OCI-LY7 (cell line): ENCODE results near the gene CPTP. TPM values are rescaled to one million over a fixed set of nuclear protein-coding genes. Genes with fewer than 3 reads are reported as not detected.

ENCODE experiments used
- BruUV-seq: library from RNA; stranded (reverse); fragments of 400-500 nt; replicated peaks from 2 replicates; lab custom pipeline; 2021; lab: Mats Ljungman, UMichigan
- CTCF ChIA-PET: fragments of 300-600 bp; sonication (Branson Sonifier 250); formaldehyde crosslinking; loops from one replicate; lab custom pipeline; 2022; ENCODE audit warnings: antibody characterized with exemption; ENCODE audit not compliant: unreplicated experiment; lab: Charles Lee
- POLR2A ChIA-PET: fragments of 300-600 bp; sonication (Branson Sonifier 250); formaldehyde crosslinking; loops from one replicate; lab custom pipeline; 2022; ENCODE audit warnings: antibody characterized with exemption; lab: Charles Lee
- DNase-seq: peaks from one replicate; pipeline ENCODE4 v3.0.0-alpha.2; 2015; ENCODE audit warnings: low spot score
- H2AFZ ChIP-seq: fragments of 200-600 bp; sonication (generic), shearing (Covaris generic); 2 replicates; pipeline ENCODE4 v1.6.1; 2014; ENCODE audit warnings: mild to moderate bottlenecking, antibody characterized with exemption, low read length, moderate library complexity
- H3K27ac ChIP-seq: fragments of 200-600 bp; sonication (generic); 2 replicates; pipeline ENCODE4 v1.5.1; 2014; ENCODE audit warnings: mixed run types, low read depth, mild to moderate bottlenecking, moderate library complexity, low read length, inconsistent platforms; ENCODE audit not compliant: poor library complexity, severe bottlenecking
- H3K36me3 ChIP-seq: fragments of 200-600 bp; sonication (generic); 2 replicates; pipeline ENCODE4 v1.6.1; 2014; ENCODE audit warnings: mild to moderate bottlenecking, antibody characterized with exemption, low read length, moderate library complexity, mixed read lengths; ENCODE audit not compliant: insufficient read depth
- H3K4me1 ChIP-seq: fragments of 200-600 bp; sonication (generic); 2 replicates; pipeline ENCODE4 v1.5.1; 2014; ENCODE audit warnings: mild to moderate bottlenecking, low read length; ENCODE audit not compliant: insufficient read depth, poor library complexity, severe bottlenecking
- H3K4me2 ChIP-seq: fragments of 200-600 bp; sonication (generic); 2 replicates; pipeline ENCODE4 v1.6.1; 2014; ENCODE audit warnings: mild to moderate bottlenecking, low read length
- H3K4me3 ChIP-seq: fragments of 200-600 bp; sonication (generic); 2 replicates; pipeline ENCODE4 v1.5.1; 2014; ENCODE audit warnings: mild to moderate bottlenecking, low read depth, low read length; ENCODE audit not compliant: poor library complexity, severe bottlenecking
- H3K79me2 ChIP-seq: fragments of 200-600 bp; sonication (generic); 2 replicates; pipeline ENCODE4 v1.6.1; 2016; ENCODE audit warnings: low read depth, mild to moderate bottlenecking, low read length, moderate library complexity, mixed read lengths; ENCODE audit not compliant: insufficient read depth
- H3K9me2 ChIP-seq: fragments of 200-600 bp; sonication (generic); 2 replicates; pipeline ENCODE4 v1.6.1; 2016; ENCODE audit warnings: mild to moderate bottlenecking, low read length, mixed read lengths; ENCODE audit not compliant: insufficient read depth
- H3K9me3 ChIP-seq: fragments of 200-600 bp; sonication (generic); 2 replicates; pipeline ENCODE4 v1.6.1; 2014; ENCODE audit warnings: mild to moderate bottlenecking, mixed run types, low read length, mixed read lengths
- H4K20me1 ChIP-seq: fragments of 200-600 bp; sonication (generic); 2 replicates; pipeline ENCODE4 v1.6.1; 2014; ENCODE audit warnings: mild to moderate bottlenecking, antibody characterized with exemption, low read length, moderate library complexity, mixed read lengths; ENCODE audit not compliant: insufficient read depth
- EZH2phosphoT487 ChIP-seq: fragments of 200-600 bp; sonication (generic); IDR thresholded peaks from 2 replicates; pipeline ENCODE4 v1.6.1; 2018; ENCODE audit warnings: low read depth, borderline replicate concordance, mild to moderate bottlenecking, mixed run types, antibody characterized with exemption, low read length, moderate library complexity, mixed read lengths
- intact Hi-C: fragments of 100-400 bp; cut with micrococcal nuclease; formaldehyde crosslinking; loops from one replicate; pipeline ENCODE4 v1.10.0; 2022; ENCODE audit not compliant: unreplicated experiment
- total RNA-seq, 2 experiments: library from RNA; depleted of rRNA in 1 of 2; stranded (reverse); fragments of >200 nt in 1 of 2; shearing (Covaris generic) in 1 of 2; gene quantifications; 2 replicates each; pipeline ENCODE4 v1.2.3, GENCODE V29; 2014 to 2022
- TF ChIP-seq, protein P1 (sequence below): fragments of 200-600 bp; sonication (generic); conservative IDR thresholded peaks from 2 replicates; pipeline ENCODE4 v1.5.1; 2014; ENCODE audit warnings: mild to moderate bottlenecking, antibody characterized with exemption, low read length, moderate library complexity, mixed read lengths

CPTP gene
- total RNA-seq, 2 experiments from 2014 or later: 16.6 to 20.6 TPM

DNA sequence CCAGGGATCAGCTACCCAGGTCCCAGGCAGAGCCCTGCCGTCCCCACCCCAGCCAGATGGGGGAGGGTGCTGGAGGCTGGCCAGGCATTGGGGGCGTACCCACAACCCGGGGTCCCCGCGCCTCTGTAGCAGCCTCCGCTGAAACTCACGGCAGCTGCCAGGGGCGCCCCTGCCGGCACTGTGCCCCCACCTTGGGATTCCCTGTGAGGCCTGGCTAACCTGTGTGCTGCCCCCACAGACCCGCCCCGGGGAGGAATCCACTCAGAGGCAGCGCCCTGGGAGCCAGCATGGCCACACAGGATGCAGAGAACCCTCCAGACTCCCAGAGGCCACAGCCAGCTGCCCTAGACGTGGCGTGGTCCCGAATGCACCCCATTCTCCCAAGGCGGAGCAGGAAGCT lies 20.8 kb downstream of the CPTP start:
- H3K9me2 ChIP-seq: no peaks in the 10 kb centered on the region
- H3K27ac ChIP-seq: no peak overlapping the region
- H3K4me2 ChIP-seq: no peak overlapping the region
- H4K20me1 ChIP-seq: no peaks in the 10 kb centered on the region; the same call in 1 of the 2 replicates
- no peak overlapping the region for H2AFZ ChIP-seq
- H3K4me1 ChIP-seq: peaks cover 10% of the 10 kb centered on the region
- TF ChIP-seq, protein P1, sequence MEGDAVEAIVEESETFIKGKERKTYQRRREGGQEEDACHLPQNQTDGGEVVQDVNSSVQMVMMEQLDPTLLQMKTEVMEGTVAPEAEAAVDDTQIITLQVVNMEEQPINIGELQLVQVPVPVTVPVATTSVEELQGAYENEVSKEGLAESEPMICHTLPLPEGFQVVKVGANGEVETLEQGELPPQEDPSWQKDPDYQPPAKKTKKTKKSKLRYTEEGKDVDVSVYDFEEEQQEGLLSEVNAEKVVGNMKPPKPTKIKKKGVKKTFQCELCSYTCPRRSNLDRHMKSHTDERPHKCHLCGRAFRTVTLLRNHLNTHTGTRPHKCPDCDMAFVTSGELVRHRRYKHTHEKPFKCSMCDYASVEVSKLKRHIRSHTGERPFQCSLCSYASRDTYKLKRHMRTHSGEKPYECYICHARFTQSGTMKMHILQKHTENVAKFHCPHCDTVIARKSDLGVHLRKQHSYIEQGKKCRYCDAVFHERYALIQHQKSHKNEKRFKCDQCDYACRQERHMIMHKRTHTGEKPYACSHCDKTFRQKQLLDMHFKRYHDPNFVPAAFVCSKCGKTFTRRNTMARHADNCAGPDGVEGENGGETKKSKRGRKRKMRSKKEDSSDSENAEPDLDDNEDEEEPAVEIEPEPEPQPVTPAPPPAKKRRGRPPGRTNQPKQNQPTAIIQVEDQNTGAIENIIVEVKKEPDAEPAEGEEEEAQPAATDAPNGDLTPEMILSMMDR: no peak
- TF ChIP-seq EZH2phosphoT487: no peak
- ChIA-PET POLR2A (interaction anchor here (1.0 kb wide), 1 partner anchor 27 kb away, joined by 3 read pairs; no protein-coding TSS in a partner anchor), CTCF (interaction anchor here (1.3 kb wide), 1 partner anchor 7 kb away, joined by 5 read pairs; no protein-coding TSS in a partner anchor)
- BruUV-seq: no TSS peak
- no peak for DNase-seq
- intact Hi-C loops: loop anchor here (5.0 kb wide), 1 partner anchor 117 kb away; no protein-coding TSS in a partner anchor
- H3K4me3 ChIP-seq: no peak overlapping the region
- no peaks in the 10 kb centered on the region for H3K9me3 ChIP-seq
- peaks cover 6% of the 10 kb centered on the region for H3K36me3 ChIP-seq
- H3K79me2 ChIP-seq: no peaks in the 10 kb centered on the region

DNA sequence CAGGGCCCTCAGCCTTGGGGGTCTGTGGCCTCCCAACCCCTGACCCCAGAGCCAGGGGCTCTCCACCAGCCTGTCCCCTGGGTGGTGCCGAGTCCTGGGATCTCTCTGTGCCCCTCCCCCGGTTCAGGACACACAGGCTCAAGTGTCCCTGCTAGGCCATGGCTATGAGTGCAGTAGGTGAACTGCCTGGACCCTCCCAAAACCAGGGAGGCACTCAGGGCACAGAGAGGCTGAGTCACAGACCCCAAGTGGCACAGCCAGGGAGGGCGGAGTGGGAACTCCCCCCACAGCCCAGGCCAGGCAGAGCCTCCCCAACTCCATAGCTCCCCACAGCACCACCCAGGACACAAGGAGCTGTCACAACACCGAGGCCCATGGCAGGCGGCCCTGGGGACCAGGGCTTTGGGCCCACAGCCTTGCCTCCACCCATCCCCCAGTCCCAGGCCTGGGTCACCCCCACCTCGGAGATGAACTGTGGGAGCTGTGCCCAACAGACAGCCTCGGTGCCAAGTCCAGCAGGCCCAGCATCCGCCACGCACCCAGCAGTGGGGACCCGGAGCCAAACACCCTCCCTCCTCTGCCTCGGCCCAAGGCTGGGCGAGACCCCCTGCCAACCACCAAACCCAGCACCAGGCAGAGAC lies 21.4 kb downstream of the CPTP start:
- CTCF ChIA-PET: interaction anchor here (1.3 kb wide), 1 partner anchor 8 kb away, joined by 5 read pairs; no protein-coding TSS in a partner anchor
- Histone ChIP-seq H3K27ac (no peak overlapping the region), H4K20me1 (no peaks in the 10 kb centered on the region; the same call in 1 of the 2 replicates), H3K9me3 (no peaks in the 10 kb centered on the region), H3K79me2 (no peaks in the 10 kb centered on the region), H3K4me1 (peaks cover 10% of the 10 kb centered on the region), H3K36me3 (peaks cover 6% of the 10 kb centered on the region), H3K4me3 (no peak overlapping the region), H3K9me2 (no peaks in the 10 kb centered on the region), H2AFZ (no peak overlapping the region), H3K4me2 (no peak overlapping the region)
- no TSS peak for BruUV-seq
- TF ChIP-seq, protein P1: no peak
- no peak for TF ChIP-seq EZH2phosphoT487
- intact Hi-C loops: loop anchor here (5.0 kb wide), 1 partner anchor 116 kb away; no protein-coding TSS in a partner anchor
- DNase-seq: no peak
- POLR2A ChIA-PET: interaction anchor here (1.0 kb wide), 1 partner anchor 26 kb away, joined by 3 read pairs; no protein-coding TSS in a partner anchor
